HTR-8/SVneo (cell line): ENCODE results near the gene CEP44.
A peak's percentile ranks its signal among the peaks of the same experiment; 100 is the strongest.
"Not testable (repeated sequence)": the region's sequence is repeated elsewhere in the genome, so short reads cannot be mapped to it uniquely, and the experiment has no call there.

Experiments
- DNase-seq: peaks from one replicate; pipeline ENCODE4 v3.0.0; 2011; ENCODE audit warnings: low spot score, mixed read lengths; ENCODE audit not compliant: insufficient read length
- FAIRE-seq: peaks from 2 replicates; lab custom pipeline; 2011; peaks lifted over from hg19 to GRCh38; lab: Jason Lieb, UNC

The CEP44 gene

GRCh38 chr4:174377613-174378012, 93.9 kb downstream of the CEP44 start:
- DNase-seq (no peak), FAIRE-seq (no peak)

DNA sequence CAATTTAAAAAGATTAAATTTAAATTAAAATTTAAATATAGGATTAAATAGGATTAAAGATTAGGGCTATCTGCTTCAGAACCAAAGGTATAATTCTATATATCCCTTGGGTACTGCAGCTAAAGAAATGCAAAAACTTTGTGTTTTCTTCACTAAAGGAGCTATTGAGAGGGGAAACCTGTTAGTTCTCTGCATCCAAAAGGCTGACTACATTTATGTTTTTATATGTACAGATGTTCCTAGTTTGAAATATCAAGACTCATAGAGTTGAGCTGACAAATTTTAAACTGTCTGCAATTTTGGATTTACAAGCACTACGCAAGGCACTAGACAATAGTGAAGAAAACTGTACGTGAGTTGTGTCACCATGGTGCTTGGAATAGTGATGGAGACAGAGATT, 95.2 kb downstream of the CEP44 start:
- no peak for FAIRE-seq

GRCh38 chr4:174380206-174380605, 96.5 kb downstream of the CEP44 start:
- DNase-seq, FAIRE-seq: not testable (repeated sequence)

More for the DNA sequence above, 95.2 kb downstream of the CEP44 start:
- no peak for DNase-seq

GRCh38 chr4:174380699-174381439, 97.2 kb downstream of the CEP44 start:
- FAIRE-seq (no peak), DNase-seq (no peak)

GRCh38 chr4:174381440-174381800, 97.7 kb downstream of the CEP44 start:
- FAIRE-seq (peak; percentile 4), DNase-seq (no peak)
